Nephron (organoid): ENCODE data around the gene RER1.

ENCODE experiments used
- H3K27ac Mint-ChIP-seq, 3 experiments: 2 replicates each; pipeline ENCODE4 v1.8.0; 2020; ENCODE audit warnings: mixed read lengths in 3 of 3, mild to moderate bottlenecking in 2 of 3, moderate library complexity in 1 of 3
- H3K27me3 Mint-ChIP-seq: 2 replicates; pipeline ENCODE4 v1.8.0; 2021; ENCODE audit warnings: low read depth, mild to moderate bottlenecking, moderate library complexity, mixed read lengths
- H3K36me3 Mint-ChIP-seq: 2 replicates; pipeline ENCODE4 v1.8.0; 2020; ENCODE audit warnings: low read depth, mixed read lengths
- H3K4me1 Mint-ChIP-seq: 2 replicates; pipeline ENCODE4 v1.8.0; 2020; ENCODE audit warnings: mixed read lengths
- H3K4me3 Mint-ChIP-seq, 3 experiments: 2 replicates each; pipeline ENCODE4 v1.8.0; 2020; ENCODE audit warnings: mild to moderate bottlenecking in 3 of 3, mixed read lengths in 3 of 3, moderate library complexity in 2 of 3
- H3K9me3 Mint-ChIP-seq: 2 replicates; pipeline ENCODE4 v1.8.0; 2020; ENCODE audit warnings: mixed read lengths
- CTCF ChIP-seq, 3 experiments: fragments of 200-600 bp; sonication (generic); IDR thresholded peaks; one replicate each; pipeline ENCODE4 v1.5.0; 2021; ENCODE audit warnings: antibody characterized with exemption in 3 of 3; ENCODE audit not compliant: unreplicated experiment in 3 of 3

Gene RER1

GRCh38 chr1:2433936-2434655, 42.5 kb downstream of the RER1 start:
- no peaks in the 10 kb centered on the region for H3K36me3 Mint-ChIP-seq
- H3K27me3 Mint-ChIP-seq: peaks cover 33% of the 10 kb centered on the region
- no peaks in the 10 kb centered on the region for H3K9me3 Mint-ChIP-seq
- H3K27ac Mint-ChIP-seq: no peak overlapping the region
- no peak for TF ChIP-seq CTCF (IDR thresholded peaks at IDR 0.05; ENCODE audit: unreplicated experiment in 3 of 3)
- H3K4me3 Mint-ChIP-seq: no peak overlapping the region
- H3K4me1 Mint-ChIP-seq: no peaks in the 10 kb centered on the region

DNA sequence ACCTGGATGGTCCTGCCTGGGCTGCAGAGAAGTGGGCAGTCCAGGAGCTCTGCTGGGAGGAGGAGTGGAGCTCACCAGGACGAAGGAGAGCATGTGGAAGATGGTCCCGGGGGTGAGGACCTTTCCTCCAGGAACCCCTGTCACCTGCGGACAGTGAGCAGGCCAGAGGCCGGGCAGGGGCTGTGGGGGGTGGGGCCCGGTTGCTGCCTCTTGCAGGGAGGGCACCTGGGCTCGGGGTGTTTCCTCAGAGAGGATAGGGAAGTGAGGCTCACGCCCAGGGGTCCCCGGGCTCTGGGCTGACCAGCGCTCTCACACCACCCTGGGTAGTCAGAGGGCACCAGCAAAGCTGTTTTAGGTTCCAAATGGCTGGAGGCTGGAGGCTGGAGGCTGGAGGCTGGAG, 43.5 kb downstream of the RER1 start:
- TF ChIP-seq CTCF (IDR thresholded peaks at IDR 0.05; ENCODE audit: unreplicated experiment in 3 of 3): no peak
- Mint-ChIP-seq H3K4me3 (no peak overlapping the region), H3K27ac (no peak overlapping the region), H3K27me3 (peaks cover 29% of the 10 kb centered on the region), H3K9me3 (no peaks in the 10 kb centered on the region), H3K36me3 (no peaks in the 10 kb centered on the region), H3K4me1 (no peaks in the 10 kb centered on the region)

GRCh38 chr1:2435746-2436355, 44.2 kb downstream of the RER1 start:
- no peaks in the 10 kb centered on the region for H3K9me3 Mint-ChIP-seq
- no peak overlapping the region for H3K4me3 Mint-ChIP-seq
- H3K27ac Mint-ChIP-seq: no peak overlapping the region
- TF ChIP-seq CTCF (IDR thresholded peaks at IDR 0.05; ENCODE audit: unreplicated experiment in 3 of 3): no peak
- H3K4me1 Mint-ChIP-seq: no peaks in the 10 kb centered on the region
- peaks cover 29% of the 10 kb centered on the region for H3K27me3 Mint-ChIP-seq
- H3K36me3 Mint-ChIP-seq: no peaks in the 10 kb centered on the region

DNA sequence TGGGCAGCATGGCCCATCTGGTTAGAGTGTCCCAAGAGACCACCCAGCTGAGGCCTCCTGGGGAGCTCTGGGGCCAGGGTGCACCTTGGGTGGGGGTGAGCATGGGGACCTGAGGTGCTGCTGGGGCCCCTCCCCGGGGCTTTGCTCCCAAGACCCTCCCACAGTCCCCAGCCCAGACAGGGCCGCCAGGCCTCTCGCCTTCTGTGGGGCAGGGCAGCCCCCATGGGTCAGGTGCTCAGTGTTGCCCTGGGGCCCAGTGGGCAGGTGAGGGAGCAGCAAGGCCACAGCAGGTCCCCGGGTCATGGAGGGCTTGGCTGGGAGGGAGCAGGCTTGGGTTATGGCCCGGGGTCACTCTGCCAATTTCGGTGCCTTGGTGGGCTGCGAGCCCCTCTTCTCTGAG, 45.2 kb downstream of the RER1 start:
- no peak for TF ChIP-seq CTCF (IDR thresholded peaks at IDR 0.05; ENCODE audit: unreplicated experiment in 3 of 3)
- H3K27me3 Mint-ChIP-seq: peaks cover 31% of the 10 kb centered on the region
- no peak overlapping the region for H3K4me3 Mint-ChIP-seq
- no peak overlapping the region for H3K27ac Mint-ChIP-seq
- H3K9me3 Mint-ChIP-seq: no peaks in the 10 kb centered on the region
- H3K36me3 Mint-ChIP-seq: no peaks in the 10 kb centered on the region
- H3K4me1 Mint-ChIP-seq: no peaks in the 10 kb centered on the region

DNA sequence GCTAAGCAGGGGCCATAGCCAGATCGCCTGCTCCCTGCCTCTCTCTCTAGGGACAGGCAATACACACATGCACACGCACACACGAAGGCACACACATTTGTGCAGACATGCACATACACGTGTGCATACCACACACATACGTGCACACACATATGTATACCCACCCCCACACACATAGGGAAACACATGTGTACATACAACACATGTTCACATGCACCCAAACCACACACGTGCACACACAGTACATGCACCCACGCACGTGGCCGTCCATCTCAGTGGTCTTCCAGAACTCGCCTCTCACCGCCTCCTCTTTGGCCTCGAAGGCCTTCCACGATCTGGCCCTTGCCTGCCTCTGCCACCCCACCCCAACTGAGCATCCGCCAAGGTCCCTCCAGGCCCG, 46.0 kb downstream of the RER1 start:
- Mint-ChIP-seq H3K27me3 (peaks cover 38% of the 10 kb centered on the region), H3K27ac (no peak overlapping the region), H3K9me3 (no peaks in the 10 kb centered on the region), H3K4me1 (no peaks in the 10 kb centered on the region), H3K4me3 (no peak overlapping the region), H3K36me3 (no peaks in the 10 kb centered on the region)
- no peak for TF ChIP-seq CTCF (IDR thresholded peaks at IDR 0.05; ENCODE audit: unreplicated experiment in 3 of 3)

GRCh38 chr1:2438038-2438437, 46.4 kb downstream of the RER1 start:
- H3K27ac Mint-ChIP-seq: no peak overlapping the region
- no peak for TF ChIP-seq CTCF (IDR thresholded peaks at IDR 0.05; ENCODE audit: unreplicated experiment in 3 of 3)
- no peaks in the 10 kb centered on the region for H3K9me3 Mint-ChIP-seq
- H3K4me3 Mint-ChIP-seq: no peak overlapping the region
- H3K27me3 Mint-ChIP-seq: peaks cover 40% of the 10 kb centered on the region
- no peaks in the 10 kb centered on the region for H3K4me1 Mint-ChIP-seq
- no peaks in the 10 kb centered on the region for H3K36me3 Mint-ChIP-seq
